Neural progenitor cell (in vitro differentiated cells): ENCODE data around the gene SLC5A6.

ENCODE experiments used
- EZH2phosphoT487 ChIP-seq: fragments of 200-600 bp; sonication (generic); IDR thresholded peaks from 2 replicates; pipeline ENCODE4 v1.6.1; 2017; ENCODE audit warnings: antibody characterized with exemption
- TF ChIP-seq, protein P1 (sequence below): fragments of 200-600 bp; sonication (generic); IDR thresholded peaks from 2 replicates; pipeline ENCODE4 v1.5.1; 2017; ENCODE audit warnings: antibody characterized with exemption, mild to moderate bottlenecking

GRCh38 chr2:27175330-27175729, 36.7 kb downstream of the SLC5A6 start:
- TF ChIP-seq, protein P1, sequence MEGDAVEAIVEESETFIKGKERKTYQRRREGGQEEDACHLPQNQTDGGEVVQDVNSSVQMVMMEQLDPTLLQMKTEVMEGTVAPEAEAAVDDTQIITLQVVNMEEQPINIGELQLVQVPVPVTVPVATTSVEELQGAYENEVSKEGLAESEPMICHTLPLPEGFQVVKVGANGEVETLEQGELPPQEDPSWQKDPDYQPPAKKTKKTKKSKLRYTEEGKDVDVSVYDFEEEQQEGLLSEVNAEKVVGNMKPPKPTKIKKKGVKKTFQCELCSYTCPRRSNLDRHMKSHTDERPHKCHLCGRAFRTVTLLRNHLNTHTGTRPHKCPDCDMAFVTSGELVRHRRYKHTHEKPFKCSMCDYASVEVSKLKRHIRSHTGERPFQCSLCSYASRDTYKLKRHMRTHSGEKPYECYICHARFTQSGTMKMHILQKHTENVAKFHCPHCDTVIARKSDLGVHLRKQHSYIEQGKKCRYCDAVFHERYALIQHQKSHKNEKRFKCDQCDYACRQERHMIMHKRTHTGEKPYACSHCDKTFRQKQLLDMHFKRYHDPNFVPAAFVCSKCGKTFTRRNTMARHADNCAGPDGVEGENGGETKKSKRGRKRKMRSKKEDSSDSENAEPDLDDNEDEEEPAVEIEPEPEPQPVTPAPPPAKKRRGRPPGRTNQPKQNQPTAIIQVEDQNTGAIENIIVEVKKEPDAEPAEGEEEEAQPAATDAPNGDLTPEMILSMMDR, result no peak
- no peak for TF ChIP-seq EZH2phosphoT487
